PFSK-1 (cell line): ENCODE data around the gene TTC13.

Experiments
- FOXP2 ChIP-seq: optimal IDR thresholded peaks from 2 replicates; pipeline ENCODE3; 2011; ENCODE audit warnings: borderline replicate concordance, control low read depth, inconsistent platforms; ENCODE audit not compliant: insufficient read depth; ENCODE audit errors: extremely low read length, extremely low read depth
- POLR2AphosphoS5 ChIP-seq: IDR thresholded peaks from 2 replicates; pipeline ENCODE4 v1.6.1; 2012; ENCODE audit warnings: low read depth, mild to moderate bottlenecking, control low read depth, low read length, moderate library complexity
- SIN3A ChIP-seq: IDR thresholded peaks from 2 replicates; pipeline ENCODE4 v1.6.1; 2012; ENCODE audit warnings: mild to moderate bottlenecking, low read length, moderate library complexity, borderline replicate concordance; ENCODE audit not compliant: insufficient read depth
- TAF1 ChIP-seq: IDR thresholded peaks from 2 replicates; pipeline ENCODE4 v1.6.1; 2012; ENCODE audit warnings: low read length, control low read depth, borderline replicate concordance; ENCODE audit not compliant: insufficient read depth
- TF ChIP-seq, protein P1 (sequence below), 2 experiments: IDR thresholded peaks; 2 replicates each; pipeline versions ENCODE4 v1.6.1 to v1.8.0; 2011 to 2012; ENCODE audit warnings: low read depth in 2 of 2, low read length in 2 of 2, control low read depth in 1 of 2, inconsistent platforms in 1 of 2, mild to moderate bottlenecking in 1 of 2, moderate library complexity in 1 of 2; ENCODE audit not compliant: insufficient read depth in 1 of 2

The TTC13 gene

DNA sequence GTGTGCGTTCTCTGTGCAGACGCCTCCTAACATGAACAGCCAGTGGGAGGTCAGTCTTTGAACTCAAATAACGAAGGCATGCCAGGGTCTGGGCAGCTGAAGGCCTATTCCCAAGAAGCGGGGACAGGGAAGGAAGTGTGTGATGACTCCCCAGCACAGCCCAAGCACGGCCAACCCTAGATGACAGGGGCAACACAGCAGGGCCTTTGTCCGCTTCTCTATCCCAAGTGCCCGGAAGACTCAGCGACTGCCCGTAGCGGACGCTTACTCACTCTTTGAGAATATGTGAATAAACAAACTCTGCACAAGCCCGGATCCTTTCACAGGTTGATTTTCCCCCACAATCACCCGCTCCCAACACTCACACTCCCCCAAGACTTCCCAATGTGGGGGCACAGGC, 121.6 kb downstream of the TTC13 start:
- TF ChIP-seq FOXP2: no peak
- TF ChIP-seq, protein P1, sequence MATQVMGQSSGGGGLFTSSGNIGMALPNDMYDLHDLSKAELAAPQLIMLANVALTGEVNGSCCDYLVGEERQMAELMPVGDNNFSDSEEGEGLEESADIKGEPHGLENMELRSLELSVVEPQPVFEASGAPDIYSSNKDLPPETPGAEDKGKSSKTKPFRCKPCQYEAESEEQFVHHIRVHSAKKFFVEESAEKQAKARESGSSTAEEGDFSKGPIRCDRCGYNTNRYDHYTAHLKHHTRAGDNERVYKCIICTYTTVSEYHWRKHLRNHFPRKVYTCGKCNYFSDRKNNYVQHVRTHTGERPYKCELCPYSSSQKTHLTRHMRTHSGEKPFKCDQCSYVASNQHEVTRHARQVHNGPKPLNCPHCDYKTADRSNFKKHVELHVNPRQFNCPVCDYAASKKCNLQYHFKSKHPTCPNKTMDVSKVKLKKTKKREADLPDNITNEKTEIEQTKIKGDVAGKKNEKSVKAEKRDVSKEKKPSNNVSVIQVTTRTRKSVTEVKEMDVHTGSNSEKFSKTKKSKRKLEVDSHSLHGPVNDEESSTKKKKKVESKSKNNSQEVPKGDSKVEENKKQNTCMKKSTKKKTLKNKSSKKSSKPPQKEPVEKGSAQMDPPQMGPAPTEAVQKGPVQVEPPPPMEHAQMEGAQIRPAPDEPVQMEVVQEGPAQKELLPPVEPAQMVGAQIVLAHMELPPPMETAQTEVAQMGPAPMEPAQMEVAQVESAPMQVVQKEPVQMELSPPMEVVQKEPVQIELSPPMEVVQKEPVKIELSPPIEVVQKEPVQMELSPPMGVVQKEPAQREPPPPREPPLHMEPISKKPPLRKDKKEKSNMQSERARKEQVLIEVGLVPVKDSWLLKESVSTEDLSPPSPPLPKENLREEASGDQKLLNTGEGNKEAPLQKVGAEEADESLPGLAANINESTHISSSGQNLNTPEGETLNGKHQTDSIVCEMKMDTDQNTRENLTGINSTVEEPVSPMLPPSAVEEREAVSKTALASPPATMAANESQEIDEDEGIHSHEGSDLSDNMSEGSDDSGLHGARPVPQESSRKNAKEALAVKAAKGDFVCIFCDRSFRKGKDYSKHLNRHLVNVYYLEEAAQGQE (IDR thresholded peaks at IDR 0.05; ENCODE audit: insufficient read depth in 1 of 2, low read depth in 2 of 2, low read length in 2 of 2): no peak
- no peak for TF ChIP-seq TAF1
- no peak for TF ChIP-seq POLR2AphosphoS5
- no peak for TF ChIP-seq SIN3A
